ENCODE measurements around the gene CCDC73.

CCDC73 gene

DNA sequence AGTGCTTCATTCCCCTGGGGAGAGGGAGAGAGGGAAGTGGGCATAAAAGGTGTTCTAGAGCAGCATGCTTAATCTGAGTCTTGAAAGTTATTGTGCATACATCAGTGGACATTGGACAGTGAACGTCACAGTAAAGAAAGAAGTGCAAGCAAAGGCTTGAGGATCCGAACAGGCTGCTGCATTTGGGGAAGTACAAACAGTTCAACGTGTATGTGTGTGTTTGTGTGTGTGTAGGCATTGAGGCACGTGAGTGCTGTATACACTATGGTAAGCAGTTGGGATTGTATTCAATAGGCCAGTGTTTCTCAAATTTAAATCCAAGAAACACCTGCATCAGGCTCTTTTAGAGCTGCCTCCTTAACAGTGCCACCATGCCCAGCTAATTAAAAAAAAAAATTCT, 221.2 kb downstream of the CCDC73 start:
- POLR2A ChIA-PET = no interaction called here
- TF ChIP-seq, protein P1, sequence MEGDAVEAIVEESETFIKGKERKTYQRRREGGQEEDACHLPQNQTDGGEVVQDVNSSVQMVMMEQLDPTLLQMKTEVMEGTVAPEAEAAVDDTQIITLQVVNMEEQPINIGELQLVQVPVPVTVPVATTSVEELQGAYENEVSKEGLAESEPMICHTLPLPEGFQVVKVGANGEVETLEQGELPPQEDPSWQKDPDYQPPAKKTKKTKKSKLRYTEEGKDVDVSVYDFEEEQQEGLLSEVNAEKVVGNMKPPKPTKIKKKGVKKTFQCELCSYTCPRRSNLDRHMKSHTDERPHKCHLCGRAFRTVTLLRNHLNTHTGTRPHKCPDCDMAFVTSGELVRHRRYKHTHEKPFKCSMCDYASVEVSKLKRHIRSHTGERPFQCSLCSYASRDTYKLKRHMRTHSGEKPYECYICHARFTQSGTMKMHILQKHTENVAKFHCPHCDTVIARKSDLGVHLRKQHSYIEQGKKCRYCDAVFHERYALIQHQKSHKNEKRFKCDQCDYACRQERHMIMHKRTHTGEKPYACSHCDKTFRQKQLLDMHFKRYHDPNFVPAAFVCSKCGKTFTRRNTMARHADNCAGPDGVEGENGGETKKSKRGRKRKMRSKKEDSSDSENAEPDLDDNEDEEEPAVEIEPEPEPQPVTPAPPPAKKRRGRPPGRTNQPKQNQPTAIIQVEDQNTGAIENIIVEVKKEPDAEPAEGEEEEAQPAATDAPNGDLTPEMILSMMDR (IDR thresholded peaks at IDR 0.05; ENCODE audit: insufficient read depth, low read length, missing control alignments) = no peak
- DNase-seq (ENCODE audit: low read depth, low spot score) = no peak
- no peak overlapping the region for H3K4me3 ChIP-seq (ENCODE audit: low read depth, low read length)
- CTCF ChIA-PET = no interaction called here

DNA sequence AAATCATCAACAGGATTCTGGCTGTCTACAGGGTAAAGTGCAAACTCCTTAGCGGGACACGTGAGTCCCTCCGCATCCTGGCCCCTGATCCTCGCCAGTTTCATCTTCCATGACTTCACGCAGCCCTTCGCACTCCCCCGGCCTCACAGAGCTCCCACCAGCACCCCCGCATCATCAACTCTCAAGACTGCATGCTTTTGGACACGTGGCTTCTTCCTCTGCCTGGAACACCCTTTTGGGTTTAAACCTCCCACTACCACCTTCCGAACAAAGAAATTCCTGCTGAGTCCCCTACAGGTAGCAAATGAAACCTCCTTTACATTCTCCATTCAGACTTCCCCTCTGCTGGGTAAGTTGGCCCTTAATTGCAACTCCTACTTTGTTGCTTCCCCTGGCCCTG, 223.4 kb downstream of the CCDC73 start:
- TF ChIP-seq, protein P1 (IDR thresholded peaks at IDR 0.05; ENCODE audit: insufficient read depth, low read length, missing control alignments) = no peak
- no peak overlapping the region for H3K4me3 ChIP-seq (ENCODE audit: low read depth, low read length)
- ChIA-PET POLR2A (no interaction called here), CTCF (no interaction called here)
- no peak for DNase-seq (ENCODE audit: low read depth, low spot score)

DNA sequence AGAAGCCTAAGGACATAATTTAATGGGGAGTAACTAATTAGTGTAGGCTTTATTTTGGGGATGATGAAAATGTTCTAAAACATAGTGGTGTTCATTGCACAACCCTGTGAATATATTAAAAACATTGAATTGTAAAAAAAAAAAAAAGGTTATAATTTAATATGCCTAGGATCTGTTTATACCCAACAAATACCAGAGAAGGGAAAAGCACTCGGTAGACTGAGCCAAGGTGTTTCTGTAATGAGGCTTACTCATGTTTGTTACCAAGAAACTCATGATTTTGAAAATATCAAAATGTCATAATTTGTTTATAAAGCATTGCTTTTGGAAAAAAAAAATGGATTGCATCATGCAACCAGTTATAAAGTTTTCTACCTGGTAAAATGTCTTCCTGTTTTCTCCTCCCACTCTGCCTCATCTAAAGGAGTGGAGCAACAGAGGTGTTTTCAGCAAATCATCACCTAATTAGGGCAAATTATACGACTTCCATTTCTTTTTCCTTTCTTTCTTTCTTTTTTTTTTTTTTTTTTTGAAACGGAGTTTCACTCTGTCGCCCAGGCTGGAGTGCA, 225.1 kb downstream of the CCDC73 start:
- TF ChIP-seq, protein P1 (IDR thresholded peaks at IDR 0.05; ENCODE audit: insufficient read depth, low read length, missing control alignments) = no peak
- CTCF ChIA-PET = no interaction called here
- POLR2A ChIA-PET = no interaction called here
- DNase-seq (ENCODE audit: low read depth, low spot score) = no peak
- no peak overlapping the region for H3K4me3 ChIP-seq (ENCODE audit: low read depth, low read length)

DNA sequence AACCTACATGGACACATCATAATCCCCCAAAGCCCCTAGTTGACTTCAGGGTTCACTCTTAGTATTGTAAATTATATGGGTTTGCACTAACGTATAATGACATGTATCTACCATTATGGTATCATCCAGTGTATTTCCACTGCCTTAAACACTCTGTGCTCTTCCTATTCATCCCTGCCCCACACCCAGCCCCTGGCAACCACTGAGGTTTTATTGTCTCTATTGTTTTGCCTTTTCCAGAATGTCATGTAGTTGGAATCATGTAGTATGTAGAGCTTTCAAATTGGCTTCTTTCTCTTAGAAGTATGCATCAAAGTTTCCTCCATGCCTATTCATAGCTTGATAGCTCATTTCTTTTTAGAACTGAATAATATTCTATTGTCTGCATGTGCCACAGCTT, 227.3 kb downstream of the CCDC73 start:
- H3K4me3 ChIP-seq (ENCODE audit: low read depth, low read length) = no peak overlapping the region
- ChIA-PET POLR2A (no interaction called here), CTCF (no interaction called here)
- DNase-seq (ENCODE audit: low read depth, low spot score) = no peak
- TF ChIP-seq, protein P1 (IDR thresholded peaks at IDR 0.05; ENCODE audit: insufficient read depth, low read length, missing control alignments) = no peak

DNA sequence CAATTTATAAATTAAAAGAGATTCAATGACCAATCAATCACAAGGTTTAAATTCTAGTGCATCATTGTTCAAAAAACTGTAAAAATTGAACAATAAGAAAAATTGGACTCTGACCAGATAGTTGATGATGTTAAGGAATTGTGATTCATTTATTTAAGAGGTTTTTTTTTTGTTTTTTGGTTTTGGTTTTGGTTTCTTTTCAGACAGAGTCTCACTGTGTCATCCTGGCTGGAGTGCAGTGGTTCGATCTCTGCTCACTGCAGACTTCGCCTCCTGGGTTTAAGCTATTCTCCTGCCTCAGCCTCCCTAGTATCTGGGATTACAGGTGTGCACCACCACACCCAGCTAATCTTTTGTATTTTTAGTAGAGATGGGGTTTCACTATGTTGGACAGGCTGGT, 227.9 kb downstream of the CCDC73 start:
- no peak for DNase-seq (ENCODE audit: low read depth, low spot score)
- ChIA-PET CTCF (no interaction called here), POLR2A (no interaction called here)
- TF ChIP-seq, protein P1 (IDR thresholded peaks at IDR 0.05; ENCODE audit: insufficient read depth, low read length, missing control alignments) = no peak
- no peak overlapping the region for H3K4me3 ChIP-seq (ENCODE audit: low read depth, low read length)

DNA sequence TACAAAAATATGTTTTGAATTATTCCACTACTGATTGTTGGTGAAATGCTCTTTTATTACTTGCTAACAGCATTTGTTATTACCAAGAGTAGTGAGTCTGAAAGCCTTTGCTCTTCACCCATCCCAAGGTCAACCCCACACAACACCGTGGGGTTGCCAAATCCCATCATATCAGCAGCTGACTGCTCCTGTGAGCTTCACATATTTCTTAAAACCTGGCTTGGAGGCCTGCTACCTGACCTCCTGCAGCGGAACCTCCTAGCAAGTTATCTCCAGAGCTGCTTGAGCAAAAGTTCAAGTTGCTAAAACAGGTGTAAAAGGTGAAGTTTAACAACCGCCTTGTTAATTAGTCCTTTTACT, 230.9 kb downstream of the CCDC73 start:
- no peak for DNase-seq (ENCODE audit: low read depth, low spot score)
- CTCF ChIA-PET = no interaction called here
- TF ChIP-seq, protein P1 (IDR thresholded peaks at IDR 0.05; ENCODE audit: insufficient read depth, low read length, missing control alignments) = no peak
- no peak overlapping the region for H3K4me3 ChIP-seq (ENCODE audit: low read depth, low read length)
- POLR2A ChIA-PET = no interaction called here
